ENCODE results near the gene ICAM5.
"Not testable (repeated sequence)": the region's sequence is repeated elsewhere in the genome, so short reads cannot be mapped to it uniquely, and the experiment has no call there.

Gene ICAM5

GRCh38 chr19:10270180-10270615, 19.6 kb upstream of the ICAM5 start:
- no peak for DNase-seq

- DNase-seq = peak; percentile 69
Observed at GRCh38 chr19:10270616-10271394, 18.9 kb upstream of the ICAM5 start, which contains the start of gene ICAM1. TSS of gene ICAM1 (plus strand) at chr19:10271120. CDS start at chr19:10271160, 40 bp downstream.

- peak; percentile 16 for DNase-seq
Observed at GRCh38 chr19:10271543-10272086, 18.1 kb upstream of the ICAM5 start.

GRCh38 chr19:10274589-10274988, 15.2 kb upstream of the ICAM5 start:
- DNase-seq = no peak

- no peak for DNase-seq
Observed at GRCh38 chr19:10277795-10278589, 11.8 kb upstream of the ICAM5 start.

- DNase-seq = no peak
Observed at GRCh38 chr19:10278935-10279334, 10.8 kb upstream of the ICAM5 start.

GRCh38 chr19:10279737-10280442, 9.9 kb upstream of the ICAM5 start:
- DNase-seq = no peak

- DNase-seq = not testable (repeated sequence)
Observed at GRCh38 chr19:10282043-10282442, 7.7 kb upstream of the ICAM5 start.

GRCh38 chr19:10283301-10284064, 6.3 kb upstream of the ICAM5 start:
- no peak for DNase-seq

- no peak for DNase-seq
Observed at GRCh38 chr19:10284065-10284959, 5.4 kb upstream of the ICAM5 start.

- no peak for DNase-seq
Observed at GRCh38 chr19:10284960-10285278, 4.8 kb upstream of the ICAM5 start.

GRCh38 chr19:10285393-10285792, 4.4 kb upstream of the ICAM5 start:
- DNase-seq = no peak

GRCh38 chr19:10286803-10287737, 2.7 kb upstream of the ICAM5 start, which contains the start of gene ICAM4:
TSS of gene ICAM4 (plus strand) at chr19:10286955. CDS start at chr19:10287013, 58 bp downstream.
- no peak for DNase-seq

GRCh38 chr19:10288662-10289166, 1.0 kb upstream of the ICAM5 start:
- DNase-seq = no peak

- DNase-seq = no peak
Observed at GRCh38 chr19:10289167-10289835, 451 bp upstream of the ICAM5 start.

- DNase-seq = no peak
Observed at GRCh38 chr19:10290357-10290875, 664 bp downstream of the ICAM5 start.

- DNase-seq = peak; percentile 10
Observed at GRCh38 chr19:10290876-10291553, 1.3 kb downstream of the ICAM5 start.

GRCh38 chr19:10291554-10292205, 1.9 kb downstream of the ICAM5 start:
- no peak for DNase-seq
